ENCODE results near the gene CACNG4.

The CACNG4 gene

GRCh38 chr17:66985338-66986237 lies 21.1 kb downstream of the CACNG4 start:
- no peak for DNase-seq

GRCh38 chr17:66986659-66987058 lies 22.2 kb downstream of the CACNG4 start:
- no peak for DNase-seq

GRCh38 chr17:66987059-66987616 lies 22.6 kb downstream of the CACNG4 start:
- DNase-seq, result no peak

GRCh38 chr17:66988069-66988798 lies 23.7 kb downstream of the CACNG4 start:
- no peak for DNase-seq

GRCh38 chr17:66989076-66989475 lies 24.6 kb downstream of the CACNG4 start:
- no peak for DNase-seq

- DNase-seq, result no peak
Observed at GRCh38 chr17:66989579-66989978, 25.1 kb downstream of the CACNG4 start.

- no peak for DNase-seq
Observed at GRCh38 chr17:66990047-66990446, 25.5 kb downstream of the CACNG4 start.

- DNase-seq, result no peak
Observed at GRCh38 chr17:66992911-66993442, 28.5 kb downstream of the CACNG4 start.

GRCh38 chr17:66994361-66994760 lies 29.9 kb downstream of the CACNG4 start:
- no peak for DNase-seq

- no peak for DNase-seq
Observed at GRCh38 chr17:66994930-66995535, 30.5 kb downstream of the CACNG4 start.

- DNase-seq, result no peak
Observed at GRCh38 chr17:66995944-66996343, 31.4 kb downstream of the CACNG4 start.

GRCh38 chr17:66996926-66997325 lies 32.4 kb downstream of the CACNG4 start:
- DNase-seq, result no peak

- no peak for DNase-seq
Observed at GRCh38 chr17:67003231-67003630, 38.7 kb downstream of the CACNG4 start.

GRCh38 chr17:67004181-67004580 lies 39.7 kb downstream of the CACNG4 start:
- no peak for DNase-seq

- DNase-seq, result no peak
Observed at GRCh38 chr17:67007266-67007665, 42.8 kb downstream of the CACNG4 start.

GRCh38 chr17:67008101-67008500 lies 43.6 kb downstream of the CACNG4 start:
- DNase-seq, result no peak

- no peak for DNase-seq
Observed at GRCh38 chr17:67011527-67012175, 47.1 kb downstream of the CACNG4 start.

- DNase-seq, result no peak
Observed at GRCh38 chr17:67013891-67014290, 49.4 kb downstream of the CACNG4 start.

- DNase-seq, result no peak
Observed at GRCh38 chr17:67015001-67015400, 50.5 kb downstream of the CACNG4 start.

- no peak for DNase-seq
Observed at GRCh38 chr17:67016039-67016762, 51.7 kb downstream of the CACNG4 start.

- no peak for DNase-seq
Observed at GRCh38 chr17:67017910-67018309, 53.4 kb downstream of the CACNG4 start.

Measured in midbrain (tissue), 1 donor.